HUDEP-2 (cell line): ENCODE results near the gene RNF207.

ENCODE experiments used
- DNase-seq, 76 experiments: peaks; one replicate each; lab custom pipeline; 2025; ENCODE audit not compliant: unreplicated experiment in 76 of 76; lab: John Stamatoyannopoulos, UW

Gene RNF207

GRCh38 chr1:6262555-6263420 is 56.9 kb downstream of the RNF207 start:
- no peak for DNase-seq

GRCh38 chr1:6263716-6264115 is 57.8 kb downstream of the RNF207 start:
- DNase-seq, result no peak

GRCh38 chr1:6265151-6265550 is 59.2 kb downstream of the RNF207 start:
- no peak for DNase-seq

- DNase-seq, result no peak
Measured at GRCh38 chr1:6266641-6267040, 60.7 kb downstream of the RNF207 start.

- DNase-seq, result no peak
Measured at GRCh38 chr1:6267686-6268322, 61.9 kb downstream of the RNF207 start.

GRCh38 chr1:6268415-6268814 is 62.5 kb downstream of the RNF207 start:
- DNase-seq, result no peak

- DNase-seq, result no peak
Measured at GRCh38 chr1:6269296-6269695, 63.4 kb downstream of the RNF207 start.

GRCh38 chr1:6269720-6270400 is 63.9 kb downstream of the RNF207 start:
- DNase-seq, result no peak

GRCh38 chr1:6270401-6270800 is 64.5 kb downstream of the RNF207 start:
- DNase-seq, result no peak
